ENCODE measurements around the gene EMB. TPM values are rescaled to one million over a fixed set of nuclear protein-coding genes. Genes with fewer than 3 reads are reported as not detected.
"Not testable (repeated sequence)": the region's sequence is repeated elsewhere in the genome, so short reads cannot be mapped to it uniquely, and the experiment has no call there.

Gene EMB
- polyA plus RNA-seq, 1 donor: 69.5 TPM

DNA sequence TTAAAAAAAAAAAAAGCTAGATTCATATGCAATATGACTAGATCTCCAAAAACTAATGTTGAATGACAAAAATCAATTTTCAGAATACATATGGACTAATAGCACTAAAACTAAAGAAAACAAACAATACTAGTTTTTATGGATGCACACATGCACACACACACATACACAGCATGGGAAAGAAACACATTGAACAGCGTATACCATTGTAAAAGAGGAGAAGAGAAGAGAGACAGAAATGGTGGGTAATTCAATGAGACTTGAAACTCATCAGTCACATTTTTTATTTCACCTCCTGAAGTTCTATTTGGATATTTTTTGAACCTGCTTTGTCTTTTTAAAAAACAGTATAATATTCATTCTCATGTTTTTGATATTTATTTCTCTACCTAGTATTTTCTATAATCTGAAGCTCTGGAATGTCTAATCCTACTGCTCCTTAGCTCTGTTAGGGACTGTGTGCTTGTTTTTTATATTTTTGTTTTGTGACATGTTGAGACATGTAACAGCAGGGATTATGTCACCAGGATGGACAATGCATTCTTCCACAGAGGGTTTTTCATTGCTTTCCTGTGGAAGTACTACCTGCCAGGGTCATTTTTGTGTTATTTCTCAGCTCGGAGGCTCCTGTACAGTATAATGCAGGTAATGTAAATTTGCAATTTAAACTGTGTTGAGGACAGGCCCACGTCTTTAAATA lies 17.8 kb downstream of the EMB start:
- not testable (repeated sequence) for H3K27me3 ChIP-seq (ENCODE audit: control insufficient read depth, insufficient read depth, low read length); H3K9me3 ChIP-seq (ENCODE audit: control insufficient read depth, low read depth, low read length); DNase-seq; H3K4me3 ChIP-seq (ENCODE audit: low read length); H3K4me1 ChIP-seq (ENCODE audit: control insufficient read depth, insufficient read depth, low read length); H3K27ac ChIP-seq (ENCODE audit: low read length); H3K36me3 ChIP-seq (ENCODE audit: control insufficient read depth, insufficient read depth, low read length)
- WGBS (ENCODE audit: insufficient coverage, low lambda C conversion rate): 100% methylated on average over 1 of the region's 3 CpGs

DNA sequence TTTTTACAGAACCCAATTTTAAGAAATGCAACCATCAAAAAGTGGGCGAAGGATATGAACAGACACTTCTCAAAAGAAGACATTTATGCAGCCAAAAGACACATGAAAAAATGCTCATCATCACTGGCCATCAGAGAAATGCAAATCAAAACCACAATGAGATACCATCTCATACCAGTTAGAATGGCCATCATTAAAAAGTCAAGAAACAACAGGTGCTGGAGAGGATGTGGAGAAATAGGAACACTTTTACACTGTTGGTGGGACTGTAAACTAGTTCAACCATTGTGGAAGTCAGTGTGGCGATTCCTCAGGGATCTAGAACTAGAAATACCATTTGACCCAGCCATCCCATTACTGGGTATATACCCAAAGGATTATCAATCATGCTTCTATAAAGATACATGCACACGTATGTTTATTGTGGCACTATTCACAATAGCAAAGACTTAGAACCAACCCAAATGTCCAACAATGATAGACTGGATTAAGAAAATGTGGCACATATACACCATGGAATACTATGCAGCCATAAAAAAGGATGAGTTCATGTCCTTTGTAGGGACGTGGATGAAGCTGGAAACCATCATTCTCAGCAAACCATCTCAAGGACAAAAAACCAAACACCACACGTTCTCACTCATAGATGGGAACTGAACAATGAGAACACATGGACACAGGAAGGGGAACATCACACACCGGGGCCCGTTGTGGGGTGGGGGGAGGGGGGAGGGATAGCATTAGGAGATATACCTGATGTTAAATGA lies 19.7 kb downstream of the EMB start:
- no CpG with 5 or more reads among the region's 7 CpGs for WGBS (ENCODE audit: insufficient coverage, low lambda C conversion rate)
- not testable (repeated sequence) for H3K4me1 ChIP-seq (ENCODE audit: control insufficient read depth, insufficient read depth, low read length); H3K36me3 ChIP-seq (ENCODE audit: control insufficient read depth, insufficient read depth, low read length); H3K27ac ChIP-seq (ENCODE audit: low read length); H3K4me3 ChIP-seq (ENCODE audit: low read length); H3K9me3 ChIP-seq (ENCODE audit: control insufficient read depth, low read depth, low read length); DNase-seq; H3K27me3 ChIP-seq (ENCODE audit: control insufficient read depth, insufficient read depth, low read length)

DNA sequence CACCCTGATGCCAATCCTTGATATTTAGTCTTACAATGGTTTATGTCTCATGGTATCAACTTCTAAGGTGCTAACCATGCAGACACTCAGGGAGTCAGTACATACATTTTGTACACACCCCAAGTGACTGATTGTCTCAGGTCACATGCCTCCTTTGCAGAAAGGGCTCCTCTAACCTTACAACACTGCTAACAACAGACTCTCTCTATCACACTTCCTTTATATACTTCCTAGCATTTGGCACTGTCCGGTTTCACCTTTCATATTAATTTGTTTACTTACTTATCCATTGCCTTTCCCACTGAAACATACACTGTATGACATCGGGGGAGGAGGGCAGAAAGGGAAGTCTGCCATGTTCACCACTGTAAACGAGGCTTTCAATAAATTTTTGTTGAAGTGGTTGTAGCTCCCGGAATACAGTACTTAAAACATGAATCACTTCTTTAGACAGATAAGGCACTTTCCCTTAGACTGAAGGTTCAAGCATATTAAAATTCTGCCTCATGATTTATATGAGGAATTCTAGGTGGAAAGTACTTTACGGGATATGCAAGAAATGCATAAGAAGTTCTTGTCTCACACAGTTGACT lies 20.6 kb downstream of the EMB start:
- Histone ChIP-seq H3K27me3 (ENCODE audit: control insufficient read depth, insufficient read depth, low read length) (no peaks in the 10 kb centered on the region), H3K4me3 (ENCODE audit: low read length) (no peak overlapping the region), H3K4me1 (ENCODE audit: control insufficient read depth, insufficient read depth, low read length) (no peaks in the 10 kb centered on the region), H3K27ac (ENCODE audit: low read length) (peak overlapping the region; percentile 48), H3K36me3 (ENCODE audit: control insufficient read depth, insufficient read depth, low read length) (no peaks in the 10 kb centered on the region), H3K9me3 (ENCODE audit: control insufficient read depth, low read depth, low read length) (no peaks in the 10 kb centered on the region)
- WGBS (ENCODE audit: insufficient coverage, low lambda C conversion rate): 60% methylated on average over 1 of the region's 5 CpGs
- DNase-seq: peak; percentile 3 to 55

DNA sequence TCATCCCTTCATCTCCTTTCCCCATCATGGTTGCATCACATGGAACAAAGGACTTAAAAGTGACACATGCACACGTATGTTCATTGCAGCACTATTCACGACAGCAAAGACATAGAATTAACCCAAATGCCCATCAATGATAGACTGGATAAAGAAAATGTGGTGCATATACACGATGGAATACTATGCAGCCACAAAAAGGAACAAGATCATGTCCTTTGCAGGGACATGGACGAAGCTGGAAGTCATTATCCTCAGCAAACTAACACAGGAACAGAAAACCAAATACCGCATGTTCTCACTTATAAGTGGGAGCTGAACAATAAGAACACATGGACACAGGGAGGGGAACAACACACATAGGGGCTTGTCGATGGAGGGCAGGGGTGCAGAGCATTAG lies 21.4 kb downstream of the EMB start:
- not testable (repeated sequence) for H3K27ac ChIP-seq (ENCODE audit: low read length); H3K9me3 ChIP-seq (ENCODE audit: control insufficient read depth, low read depth, low read length); H3K27me3 ChIP-seq (ENCODE audit: control insufficient read depth, insufficient read depth, low read length); H3K4me3 ChIP-seq (ENCODE audit: low read length); H3K36me3 ChIP-seq (ENCODE audit: control insufficient read depth, insufficient read depth, low read length); DNase-seq; H3K4me1 ChIP-seq (ENCODE audit: control insufficient read depth, insufficient read depth, low read length)
- no CpG with 5 or more reads among the region's 6 CpGs for WGBS (ENCODE audit: insufficient coverage, low lambda C conversion rate)

DNA sequence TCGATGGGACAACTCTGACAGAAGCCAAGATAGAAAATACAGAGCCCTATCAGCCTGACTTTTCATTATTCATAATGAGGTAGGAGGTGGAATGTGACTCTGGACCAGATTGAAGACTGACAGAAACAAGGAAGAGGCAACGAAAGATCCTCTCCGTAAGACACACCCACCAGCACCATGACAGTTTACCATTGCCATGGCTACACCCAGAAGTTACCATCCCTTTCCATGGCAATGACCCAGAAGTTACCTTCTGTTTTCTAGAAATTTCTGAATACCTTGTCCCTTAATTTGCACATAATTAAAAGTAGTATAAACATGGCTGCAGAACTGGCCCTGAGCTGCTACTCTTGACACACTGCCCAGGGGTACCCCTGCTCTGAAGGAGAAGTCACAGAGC lies 24.5 kb downstream of the EMB start:
- not testable (repeated sequence) for DNase-seq; H3K4me1 ChIP-seq (ENCODE audit: control insufficient read depth, insufficient read depth, low read length); H3K27ac ChIP-seq (ENCODE audit: low read length); H3K9me3 ChIP-seq (ENCODE audit: control insufficient read depth, low read depth, low read length); H3K36me3 ChIP-seq (ENCODE audit: control insufficient read depth, insufficient read depth, low read length); H3K27me3 ChIP-seq (ENCODE audit: control insufficient read depth, insufficient read depth, low read length); H3K4me3 ChIP-seq (ENCODE audit: low read length)
- no CpG with 5 or more reads among the region's 3 CpGs for WGBS (ENCODE audit: insufficient coverage, low lambda C conversion rate)

DNA sequence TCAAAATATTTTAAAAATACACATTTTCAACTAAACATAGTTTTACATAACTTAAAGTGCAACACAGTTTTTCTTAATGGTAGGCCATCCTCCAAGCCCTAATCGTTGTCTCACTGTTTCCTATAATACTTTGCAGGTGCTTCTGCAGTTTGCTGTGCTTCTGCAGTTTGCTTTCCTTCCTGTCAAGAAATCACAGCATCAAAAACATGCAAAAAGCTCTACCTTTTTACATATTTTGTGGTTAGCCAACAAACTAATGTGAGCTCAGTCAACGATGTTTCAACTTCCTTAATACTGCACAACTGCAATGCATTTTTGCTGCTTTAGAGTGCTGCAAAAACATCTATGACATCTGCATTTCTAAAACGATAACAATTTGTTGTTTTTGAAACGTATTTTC lies 25.2 kb downstream of the EMB start:
- H3K27me3 ChIP-seq (ENCODE audit: control insufficient read depth, insufficient read depth, low read length): no peaks in the 10 kb centered on the region
- H3K4me3 ChIP-seq (ENCODE audit: low read length): no peak overlapping the region
- WGBS (ENCODE audit: insufficient coverage, low lambda C conversion rate): 91% methylated on average over 4 of the region's 4 CpGs
- no peaks in the 10 kb centered on the region for H3K36me3 ChIP-seq (ENCODE audit: control insufficient read depth, insufficient read depth, low read length)
- no peak for DNase-seq
- no peaks in the 10 kb centered on the region for H3K4me1 ChIP-seq (ENCODE audit: control insufficient read depth, insufficient read depth, low read length)
- H3K9me3 ChIP-seq (ENCODE audit: control insufficient read depth, low read depth, low read length): no peaks in the 10 kb centered on the region
- no peak overlapping the region for H3K27ac ChIP-seq (ENCODE audit: low read length)

DNA sequence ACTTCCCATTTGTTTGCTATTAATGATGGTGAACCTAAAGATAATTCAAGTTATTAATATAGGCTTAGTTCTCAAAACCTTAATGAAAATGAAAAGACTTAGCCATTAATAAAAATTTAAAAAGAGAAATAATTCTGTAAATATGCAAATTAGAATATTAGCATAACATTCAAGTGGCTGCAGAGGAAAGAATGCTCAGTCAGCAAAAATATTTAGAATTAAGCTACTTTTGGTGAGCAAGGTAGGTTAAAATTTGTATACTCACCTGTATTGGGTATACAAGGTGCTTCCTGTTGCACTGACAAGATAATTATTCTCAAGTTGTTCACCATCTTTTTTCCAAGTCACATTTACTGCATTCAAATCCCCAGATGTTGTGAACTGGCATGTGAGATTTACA lies 30.2 kb downstream of the EMB start:
- not testable (repeated sequence) for H3K36me3 ChIP-seq (ENCODE audit: control insufficient read depth, insufficient read depth, low read length); H3K4me3 ChIP-seq (ENCODE audit: low read length); H3K9me3 ChIP-seq (ENCODE audit: control insufficient read depth, low read depth, low read length); H3K4me1 ChIP-seq (ENCODE audit: control insufficient read depth, insufficient read depth, low read length); H3K27me3 ChIP-seq (ENCODE audit: control insufficient read depth, insufficient read depth, low read length); H3K27ac ChIP-seq (ENCODE audit: low read length); DNase-seq

DNA sequence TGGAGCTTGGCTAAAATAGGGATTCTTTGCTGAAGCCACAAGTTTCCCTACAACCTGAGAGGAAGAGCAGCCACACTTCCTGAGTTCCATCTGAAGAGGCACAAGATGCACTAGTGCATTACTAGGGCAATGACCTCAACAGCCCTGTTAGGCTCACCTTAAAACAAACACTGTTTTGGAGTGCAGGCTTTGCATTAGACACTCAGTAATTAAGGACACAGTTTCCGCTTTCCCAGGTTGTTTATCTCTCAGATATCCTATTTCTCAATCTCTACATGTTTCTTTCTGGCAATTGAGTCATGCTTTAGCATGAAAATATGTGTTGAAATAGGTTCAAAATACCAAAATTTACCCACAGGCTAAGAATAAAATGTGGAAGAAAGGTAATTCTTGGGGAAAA lies 34.2 kb downstream of the EMB start:
- no CpG with 5 or more reads among the region's 1 CpG for WGBS (ENCODE audit: insufficient coverage, low lambda C conversion rate)
- no peaks in the 10 kb centered on the region for H3K27me3 ChIP-seq (ENCODE audit: control insufficient read depth, insufficient read depth, low read length)
- H3K9me3 ChIP-seq (ENCODE audit: control insufficient read depth, low read depth, low read length): no peaks in the 10 kb centered on the region
- H3K27ac ChIP-seq (ENCODE audit: low read length): peak overlapping the region; percentile 58
- DNase-seq: peak in 1 of 2 donors; percentile 42
- H3K4me3 ChIP-seq (ENCODE audit: low read length): no peak overlapping the region
- no peaks in the 10 kb centered on the region for H3K36me3 ChIP-seq (ENCODE audit: control insufficient read depth, insufficient read depth, low read length)
- peaks cover 5% of the 10 kb centered on the region for H3K4me1 ChIP-seq (ENCODE audit: control insufficient read depth, insufficient read depth, low read length)

DNA sequence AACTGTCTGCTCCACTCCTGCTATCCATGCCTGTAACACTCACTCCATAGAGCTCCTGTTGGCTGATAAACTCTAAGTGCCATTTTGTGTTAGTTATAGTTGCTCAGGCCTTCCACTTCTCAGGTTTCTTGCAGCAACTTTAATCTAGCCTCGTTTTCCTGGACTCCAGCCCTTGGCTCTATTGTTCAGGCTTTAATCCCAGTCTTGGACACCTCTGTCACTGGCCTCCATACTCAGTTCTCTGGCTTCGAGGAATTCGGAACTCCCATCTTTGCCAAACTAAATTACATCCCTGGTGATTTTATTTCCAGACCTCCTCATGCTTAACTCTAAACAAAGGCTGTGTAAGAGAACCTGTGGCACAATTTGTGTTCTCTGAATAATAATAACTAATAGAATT lies 39.8 kb downstream of the EMB start:
- no peaks in the 10 kb centered on the region for H3K27me3 ChIP-seq (ENCODE audit: control insufficient read depth, insufficient read depth, low read length)
- WGBS (ENCODE audit: insufficient coverage, low lambda C conversion rate): 0% methylated on average over 1 of the region's 3 CpGs
- H3K4me3 ChIP-seq (ENCODE audit: low read length): no peak overlapping the region
- no peaks in the 10 kb centered on the region for H3K9me3 ChIP-seq (ENCODE audit: control insufficient read depth, low read depth, low read length)
- no peaks in the 10 kb centered on the region for H3K36me3 ChIP-seq (ENCODE audit: control insufficient read depth, insufficient read depth, low read length)
- no peaks in the 10 kb centered on the region for H3K4me1 ChIP-seq (ENCODE audit: control insufficient read depth, insufficient read depth, low read length)
- no peak for DNase-seq
- no peak overlapping the region for H3K27ac ChIP-seq (ENCODE audit: low read length)

DNA sequence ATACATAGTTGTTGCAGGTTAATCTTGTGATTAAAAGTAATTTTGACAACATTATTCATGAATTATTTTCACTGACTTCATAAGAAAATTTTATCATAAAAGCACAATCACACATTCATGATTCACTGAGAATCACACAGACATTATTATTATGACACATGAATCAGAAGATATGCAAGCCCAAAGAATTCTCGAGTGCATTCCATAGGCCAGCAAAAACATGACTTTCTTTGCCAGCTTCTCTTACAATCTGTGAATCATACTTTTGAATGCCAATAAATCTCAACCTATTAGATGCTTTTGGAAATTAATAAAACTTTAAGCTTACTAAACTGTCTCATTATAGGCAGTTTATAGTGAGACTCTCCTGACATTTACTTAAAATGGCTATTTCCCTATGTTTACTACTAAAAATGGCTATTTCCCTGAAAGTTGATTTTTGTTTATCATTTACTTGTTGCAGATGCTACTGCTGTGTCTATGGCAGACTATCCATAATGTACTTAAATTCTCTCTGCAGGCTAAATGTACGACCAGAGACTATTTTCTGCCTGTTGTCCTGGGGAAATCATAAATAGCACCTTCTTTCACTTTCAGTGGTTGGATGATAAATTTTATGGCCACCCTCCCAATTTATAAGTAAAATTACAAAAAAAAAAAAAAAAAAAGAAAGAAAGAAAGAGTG lies 47.0 kb downstream of the EMB start:
- H3K4me3 ChIP-seq (ENCODE audit: low read length); H3K36me3 ChIP-seq (ENCODE audit: control insufficient read depth, insufficient read depth, low read length); H3K4me1 ChIP-seq (ENCODE audit: control insufficient read depth, insufficient read depth, low read length); H3K9me3 ChIP-seq (ENCODE audit: control insufficient read depth, low read depth, low read length); H3K27ac ChIP-seq (ENCODE audit: low read length); H3K27me3 ChIP-seq (ENCODE audit: control insufficient read depth, insufficient read depth, low read length); DNase-seq: not testable (repeated sequence)
- no CpG with 5 or more reads among the region's 2 CpGs for WGBS (ENCODE audit: insufficient coverage, low lambda C conversion rate)

Measured in large intestine (tissue), 3 donors.